ENCODE results near the gene CYTH1.

Gene CYTH1

GRCh38 chr17:78731904-78732303, 50.2 kb downstream of the CYTH1 start:
- no peak for DNase-seq

DNA sequence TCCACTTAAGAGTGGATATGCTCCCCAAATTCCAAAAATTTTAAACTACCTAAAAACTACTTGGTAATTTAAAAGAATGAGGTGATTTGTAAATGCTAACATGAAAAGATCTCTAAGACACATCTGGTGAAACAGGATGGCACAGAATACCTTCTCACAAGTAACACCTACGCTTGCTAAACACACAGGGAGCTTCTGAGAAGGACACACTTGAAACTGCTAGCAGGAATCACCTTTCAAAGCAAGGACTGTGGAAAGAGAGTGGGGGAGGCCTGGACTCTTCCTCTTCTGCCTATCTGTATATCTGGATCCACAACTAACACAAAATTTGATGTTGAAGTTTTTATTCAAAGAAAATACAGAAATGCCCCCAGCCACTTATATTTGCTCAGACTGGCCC, 52.4 kb downstream of the CYTH1 start:
- no peak for DNase-seq

DNA sequence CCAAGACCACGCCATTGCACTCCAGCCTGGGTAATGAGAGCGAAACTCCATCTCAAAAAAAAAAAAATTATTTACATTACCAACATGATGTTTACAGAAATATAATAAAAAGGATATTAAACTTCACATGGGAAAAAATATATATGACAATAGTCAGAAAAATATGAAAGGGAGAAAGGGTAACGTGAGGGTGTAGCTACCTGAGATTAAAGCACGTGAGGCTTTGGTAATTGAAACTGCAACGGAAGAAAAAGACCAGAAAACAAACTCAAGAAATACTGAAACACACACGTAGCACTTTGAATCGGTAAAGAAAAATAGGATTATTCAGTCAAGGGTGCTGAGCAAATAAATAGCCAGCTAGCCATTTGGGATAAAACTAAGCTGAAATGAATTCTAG, 53.6 kb downstream of the CYTH1 start:
- DNase-seq: no peak

- no peak for DNase-seq
These were observed 54.4 kb downstream of the CYTH1 start for GRCh38 chr17:78727476-78728229.

GRCh38 chr17:78727057-78727456, 55.0 kb downstream of the CYTH1 start:
- no peak for DNase-seq

DNA sequence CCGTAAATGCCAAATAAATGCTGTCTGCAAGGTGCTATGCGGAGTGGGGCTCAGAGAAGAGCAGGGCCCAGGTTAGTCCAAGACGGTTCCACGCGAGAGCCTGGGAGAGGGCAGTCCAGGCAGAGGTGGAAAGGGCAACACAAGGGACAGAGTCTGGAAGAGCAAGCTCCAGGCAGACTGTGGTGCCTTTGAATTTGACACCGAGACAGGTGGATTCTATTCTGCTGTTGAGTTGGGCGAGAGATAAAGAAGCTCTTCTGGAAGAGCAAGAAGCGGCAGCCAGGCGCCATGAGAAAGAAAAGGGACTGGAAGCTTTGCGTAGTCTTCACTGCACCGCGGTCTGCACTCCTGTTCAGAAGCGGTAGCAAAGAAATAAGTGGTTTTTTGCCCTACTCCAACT, 55.6 kb downstream of the CYTH1 start:
- no peak for DNase-seq

GRCh38 chr17:78725448-78726021, 56.5 kb downstream of the CYTH1 start:
- no peak for DNase-seq

GRCh38 chr17:78724999-78725398, 57.1 kb downstream of the CYTH1 start:
- DNase-seq: no peak

GRCh38 chr17:78724544-78724943, 57.5 kb downstream of the CYTH1 start:
- DNase-seq: no peak

DNA sequence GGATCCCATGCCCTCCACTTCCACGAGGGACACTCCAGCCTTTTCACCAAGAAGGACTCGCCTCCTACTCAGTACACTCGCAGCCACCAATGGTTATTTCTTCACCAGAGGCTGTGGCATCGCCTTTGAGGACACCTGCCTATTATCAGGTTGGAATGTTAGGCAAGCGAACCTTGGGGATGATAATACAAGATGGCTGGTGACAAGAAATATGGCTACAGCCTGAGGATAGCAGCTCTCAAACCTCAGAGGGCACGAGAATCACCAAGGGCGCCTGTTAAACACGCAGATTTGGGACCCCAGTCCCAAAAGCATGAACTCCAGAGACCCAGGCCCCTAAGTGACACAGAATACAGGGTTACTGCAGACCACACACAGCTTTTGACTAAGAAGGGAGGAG, 58.1 kb downstream of the CYTH1 start:
- no peak for DNase-seq

DNA sequence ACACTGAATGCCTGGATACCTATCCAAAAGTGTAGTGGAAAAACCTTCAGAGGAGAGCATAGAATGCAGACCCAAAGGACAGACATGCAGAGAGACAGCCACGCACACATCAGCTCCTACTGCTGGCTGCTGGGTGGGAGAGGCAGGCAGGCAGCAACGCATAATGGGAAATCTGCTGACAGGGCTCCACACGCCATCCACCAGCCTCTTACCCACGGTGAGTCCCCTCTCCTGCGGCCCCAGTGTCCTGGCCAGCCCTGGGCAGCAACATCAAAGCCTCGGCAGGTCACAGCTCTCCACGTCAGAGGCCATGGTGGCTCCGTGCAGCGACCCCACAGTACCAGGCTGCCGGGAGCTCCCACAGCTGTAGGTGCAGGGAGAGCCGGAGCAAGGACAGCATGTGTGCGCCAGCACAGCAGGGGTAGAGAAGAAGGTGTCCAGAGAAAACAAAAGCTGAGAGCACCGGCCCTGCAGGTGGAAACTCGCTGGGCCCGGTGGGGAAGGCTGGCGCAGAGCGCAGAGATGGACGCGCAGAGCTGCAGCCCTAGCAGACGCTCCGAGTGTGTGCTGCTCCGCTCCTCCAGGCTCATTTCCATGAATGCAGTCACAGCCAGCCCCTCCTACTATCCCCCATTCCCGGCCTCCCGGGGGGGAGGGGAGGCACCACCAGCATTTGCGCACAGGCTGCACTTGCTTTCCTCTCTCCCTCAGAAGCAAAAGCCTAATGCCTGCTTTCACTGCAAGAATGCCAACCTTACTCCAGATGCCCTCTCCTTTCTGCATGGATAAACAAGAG, 58.9 kb downstream of the CYTH1 start:
- no peak for DNase-seq

- no peak for DNase-seq
These were observed 59.8 kb downstream of the CYTH1 start for GRCh38 chr17:78722246-78722761.

DNA sequence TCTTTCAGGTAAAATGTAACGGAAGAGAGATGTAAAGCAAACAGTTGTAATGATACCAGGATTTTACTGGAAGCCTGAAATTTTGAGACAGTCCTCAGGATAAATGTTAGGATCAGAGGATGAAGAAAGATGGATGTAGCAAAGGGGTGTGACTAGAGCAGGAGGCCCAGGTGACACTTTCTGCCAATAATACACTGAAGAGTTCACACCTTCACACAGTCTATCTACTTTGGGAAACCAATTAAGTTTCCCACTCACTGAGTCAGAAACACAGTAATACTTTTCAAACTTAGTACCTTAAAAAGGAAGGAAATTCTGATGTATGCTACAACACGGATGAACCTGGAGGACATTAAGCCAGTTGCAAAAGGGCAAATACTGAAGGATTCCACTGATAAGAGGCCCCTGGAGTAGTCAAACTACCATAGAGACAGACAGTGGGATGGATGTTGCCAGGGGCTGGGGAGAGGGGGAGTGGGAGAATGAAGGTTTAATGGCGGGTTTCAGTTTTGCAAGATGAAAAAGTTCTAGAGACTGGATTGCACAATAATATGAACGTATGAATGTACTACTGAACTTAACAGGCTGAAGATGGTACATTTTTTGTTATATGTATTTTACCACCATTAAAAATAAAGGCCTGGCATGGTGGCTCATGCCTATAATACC, 62.3 kb downstream of the CYTH1 start:
- DNase-seq: no peak

- no peak for DNase-seq
These were observed 63.4 kb downstream of the CYTH1 start for GRCh38 chr17:78718575-78719208.

- DNase-seq: peak; percentile 39
These were observed 64.6 kb downstream of the CYTH1 start for GRCh38 chr17:78717431-78717980.

- peak; percentile 88 for DNase-seq
These were observed 65.2 kb downstream of the CYTH1 start for GRCh38 chr17:78716814-78717393.

DNA sequence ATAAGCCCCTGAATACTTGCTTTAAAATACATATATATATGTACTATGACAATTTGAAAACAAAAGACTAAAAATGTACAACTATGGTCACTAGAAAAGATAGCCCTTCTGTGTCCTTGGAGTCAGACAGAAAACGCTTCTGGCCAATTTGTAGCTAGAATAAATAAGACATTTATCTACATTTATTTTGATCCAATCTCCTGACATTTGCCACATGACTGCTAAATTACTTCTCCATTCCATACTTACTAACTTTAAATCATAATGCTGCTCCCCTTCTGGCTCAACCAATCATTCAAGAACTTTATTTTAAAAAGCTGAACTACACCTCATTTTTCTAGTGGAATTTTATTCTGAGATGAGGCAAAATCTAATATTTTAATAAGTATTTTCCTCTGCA, 65.8 kb downstream of the CYTH1 start:
- DNase-seq: no peak

DNA sequence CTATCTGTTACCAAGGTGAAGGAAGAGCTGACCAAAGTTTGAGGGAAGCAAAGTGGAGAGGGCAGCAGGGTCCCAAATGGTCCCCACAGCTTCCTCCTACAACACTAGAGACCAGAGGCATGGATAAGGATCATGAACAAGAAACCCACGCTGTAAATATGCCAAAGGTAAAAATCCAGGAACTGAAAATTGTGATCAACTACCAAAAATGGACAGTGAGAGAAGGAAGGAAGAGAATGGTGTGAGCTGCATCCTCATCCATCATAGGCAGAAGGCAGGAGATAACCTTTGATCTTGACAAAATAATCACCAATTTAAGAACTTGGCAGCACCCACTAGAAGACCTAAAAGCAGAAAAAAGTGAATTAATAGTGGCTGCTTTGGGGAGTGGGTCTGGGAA, 66.2 kb downstream of the CYTH1 start:
- DNase-seq: no peak

- DNase-seq: no peak
These were observed 66.9 kb downstream of the CYTH1 start for GRCh38 chr17:78715000-78715771.

DNA sequence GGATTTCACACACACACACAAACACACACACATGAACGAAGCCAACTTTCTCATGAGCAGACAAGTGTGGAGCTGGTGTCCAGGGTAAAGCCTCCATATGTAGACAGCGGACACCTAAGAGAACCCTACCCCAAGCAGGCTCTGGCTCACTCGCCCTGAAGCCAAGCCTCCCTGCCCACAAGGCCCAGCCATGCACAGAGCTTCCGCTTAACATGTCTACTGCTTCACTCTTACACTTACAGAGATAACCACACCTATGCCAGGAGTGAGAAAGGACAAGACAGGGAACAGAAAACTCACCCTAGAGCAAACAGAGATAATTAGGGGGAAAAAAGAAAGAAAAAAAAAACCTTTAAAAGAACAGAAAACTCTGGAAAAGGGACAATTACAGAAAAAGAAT, 67.5 kb downstream of the CYTH1 start:
- DNase-seq: no peak

GRCh38 chr17:78712043-78712442, 70.0 kb downstream of the CYTH1 start:
- no peak for DNase-seq

Data from DMS 273 treated with DMSO at 0.1 percent for 48 hours (cell line).